Body of pancreas (tissue), 4 donors: ENCODE measurements around the gene PRDM16.

Source experiments
- POLR2A ChIP-seq, 3 donors: fragments of 450-650 bp; IDR thresholded peaks; one replicate each; pipeline ENCODE4 v1.6.1; 2016; ENCODE audit warnings: antibody characterized with exemption in 3 of 3, mild to moderate bottlenecking in 2 of 3
- TF ChIP-seq, protein P1 (sequence below), 7 experiments: fragments of 450-650 bp in 4 of 7; fragments of 200-600 bp in 3 of 7; sonication (generic) in 3 of 7; IDR thresholded peaks; one replicate each; pipeline ENCODE4 v1.5.1; 2016 to 2019; ENCODE audit warnings: antibody characterized with exemption in 7 of 7

DNA sequence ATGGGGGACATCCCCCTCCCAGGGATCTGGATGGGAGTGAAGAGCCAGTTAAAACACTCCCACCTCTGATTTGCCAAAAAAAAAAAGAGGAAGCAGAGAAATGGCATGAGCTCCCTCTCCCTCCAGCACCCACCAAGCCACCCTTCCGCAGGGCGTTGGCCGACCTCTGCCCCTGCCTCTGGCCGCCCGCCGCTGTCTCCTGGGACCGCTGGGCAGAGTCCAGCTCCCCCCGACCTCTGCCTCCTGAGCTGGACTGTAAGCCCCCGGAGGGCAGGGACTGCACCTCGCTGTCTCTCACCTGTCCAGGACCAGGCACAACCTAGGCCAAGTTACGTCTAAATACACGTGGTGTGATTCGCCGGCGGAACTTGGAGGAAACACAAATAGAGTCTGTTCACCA lies 174.3 kb downstream of the PRDM16 start:
- TF ChIP-seq, protein P1, sequence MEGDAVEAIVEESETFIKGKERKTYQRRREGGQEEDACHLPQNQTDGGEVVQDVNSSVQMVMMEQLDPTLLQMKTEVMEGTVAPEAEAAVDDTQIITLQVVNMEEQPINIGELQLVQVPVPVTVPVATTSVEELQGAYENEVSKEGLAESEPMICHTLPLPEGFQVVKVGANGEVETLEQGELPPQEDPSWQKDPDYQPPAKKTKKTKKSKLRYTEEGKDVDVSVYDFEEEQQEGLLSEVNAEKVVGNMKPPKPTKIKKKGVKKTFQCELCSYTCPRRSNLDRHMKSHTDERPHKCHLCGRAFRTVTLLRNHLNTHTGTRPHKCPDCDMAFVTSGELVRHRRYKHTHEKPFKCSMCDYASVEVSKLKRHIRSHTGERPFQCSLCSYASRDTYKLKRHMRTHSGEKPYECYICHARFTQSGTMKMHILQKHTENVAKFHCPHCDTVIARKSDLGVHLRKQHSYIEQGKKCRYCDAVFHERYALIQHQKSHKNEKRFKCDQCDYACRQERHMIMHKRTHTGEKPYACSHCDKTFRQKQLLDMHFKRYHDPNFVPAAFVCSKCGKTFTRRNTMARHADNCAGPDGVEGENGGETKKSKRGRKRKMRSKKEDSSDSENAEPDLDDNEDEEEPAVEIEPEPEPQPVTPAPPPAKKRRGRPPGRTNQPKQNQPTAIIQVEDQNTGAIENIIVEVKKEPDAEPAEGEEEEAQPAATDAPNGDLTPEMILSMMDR (IDR thresholded peaks at IDR 0.05): no peak
- TF ChIP-seq POLR2A (IDR thresholded peaks at IDR 0.05): no peak
